GM18517 (cell line): ENCODE data around the gene FAM151B.
"Not testable (repeated sequence)": the region's sequence is repeated elsewhere in the genome, so short reads cannot be mapped to it uniquely, and the experiment has no call there.

Experiments used
- ATAC-seq: cut with Tn5 transposase; IDR thresholded peaks from one replicate; pipeline ENCODE4 v1.9.1; 2021; ENCODE audit warnings: mild to moderate bottlenecking, moderate library complexity; ENCODE audit not compliant: unreplicated experiment

The FAM151B gene

DNA sequence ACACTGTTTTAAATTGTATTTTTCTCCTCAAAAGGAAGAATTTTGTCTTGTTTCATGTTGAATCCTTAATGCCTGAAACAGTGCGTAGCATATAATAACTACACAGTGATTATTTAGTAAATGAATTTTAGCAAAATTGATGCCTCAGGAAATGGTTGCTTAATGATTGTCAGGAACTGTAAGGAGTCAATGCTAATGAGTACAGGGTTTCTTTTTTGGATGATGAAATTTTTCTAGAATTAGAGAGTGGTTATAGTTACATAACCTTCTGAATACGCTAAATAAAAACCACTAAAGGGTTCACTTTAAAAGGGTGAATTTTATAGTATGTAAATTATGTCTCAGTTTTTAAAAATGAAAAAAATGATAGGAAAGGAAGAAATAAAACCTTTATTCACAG lies 14.9 kb downstream of the FAM151B start:
- ATAC-seq = no peak

DNA sequence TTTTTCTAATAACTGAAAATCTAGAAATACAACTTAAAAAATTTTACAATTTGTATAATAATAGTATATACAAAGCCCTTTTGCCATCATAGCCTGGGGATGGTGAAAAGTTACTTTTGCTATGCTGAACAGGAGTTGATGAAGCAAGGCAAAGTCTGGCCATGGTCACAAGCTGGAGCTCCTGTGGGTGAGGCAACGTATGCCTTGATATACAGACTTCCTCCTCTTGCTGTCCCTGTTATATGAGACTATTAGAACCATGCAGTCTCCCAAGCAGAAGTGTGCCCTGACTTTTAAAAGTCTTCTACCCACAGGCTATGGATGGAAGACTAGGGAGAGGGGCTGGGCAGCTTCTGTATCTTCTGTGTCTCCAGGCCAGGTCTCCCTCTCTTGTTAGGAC lies 15.7 kb downstream of the FAM151B start:
- ATAC-seq = no peak

DNA sequence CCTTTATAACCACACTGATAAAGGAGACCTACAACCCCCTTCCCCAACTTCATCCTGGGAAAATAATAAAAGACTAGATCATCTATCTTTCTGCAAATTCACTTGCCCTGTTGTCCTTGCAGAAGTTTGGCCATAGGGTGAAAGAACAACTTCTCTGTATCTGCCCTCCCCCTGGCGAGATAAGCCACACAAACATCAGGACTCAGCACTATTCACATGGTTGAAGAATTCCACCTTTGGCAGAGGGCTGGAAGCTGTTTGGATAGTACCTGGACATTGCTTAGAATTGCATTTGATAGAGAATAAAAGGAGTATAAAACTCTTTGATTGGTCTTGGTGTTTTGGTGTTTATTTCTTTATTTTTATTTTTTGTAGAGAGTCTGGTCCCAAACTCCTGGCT lies 16.9 kb downstream of the FAM151B start:
- no peak for ATAC-seq

DNA sequence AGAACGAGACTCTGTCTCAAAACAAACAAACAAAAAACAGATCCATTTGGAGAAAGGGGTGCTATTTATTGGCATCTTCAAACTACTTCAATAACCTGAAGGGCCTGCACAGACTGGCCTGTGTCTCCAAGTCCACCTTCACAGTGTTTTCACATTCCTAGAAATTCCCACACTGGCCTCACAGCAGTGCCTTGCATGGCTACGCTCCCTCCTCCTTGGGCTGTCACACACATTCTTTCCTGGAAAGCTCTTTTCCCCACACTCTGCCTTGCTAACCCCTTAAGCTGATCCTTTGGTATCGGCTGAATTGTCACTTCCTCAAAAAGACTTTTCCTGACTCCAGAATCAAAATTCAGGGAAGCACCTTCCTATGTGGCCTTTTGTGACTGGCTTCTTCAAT lies 19.8 kb downstream of the FAM151B start:
- ATAC-seq = no peak

DNA sequence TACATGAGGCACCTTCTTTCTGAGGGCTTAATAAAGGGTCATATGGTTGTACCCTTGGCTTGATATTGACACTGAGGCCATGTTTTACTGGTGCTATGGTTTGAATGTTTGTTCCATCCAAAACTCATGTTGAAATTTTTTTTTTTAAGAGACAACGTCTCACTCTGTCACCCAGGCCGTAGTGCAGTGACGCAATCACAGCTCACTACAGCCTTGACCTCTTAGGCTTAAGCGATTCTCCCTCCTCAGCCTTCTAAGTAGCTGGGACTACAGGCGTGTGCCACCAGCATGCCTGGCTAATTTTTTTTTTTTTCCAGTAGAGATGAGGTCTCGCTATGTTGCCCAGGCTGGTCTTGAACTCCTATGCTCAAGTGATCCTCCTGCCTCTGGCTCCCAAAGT lies 20.9 kb downstream of the FAM151B start:
- no peak for ATAC-seq

DNA sequence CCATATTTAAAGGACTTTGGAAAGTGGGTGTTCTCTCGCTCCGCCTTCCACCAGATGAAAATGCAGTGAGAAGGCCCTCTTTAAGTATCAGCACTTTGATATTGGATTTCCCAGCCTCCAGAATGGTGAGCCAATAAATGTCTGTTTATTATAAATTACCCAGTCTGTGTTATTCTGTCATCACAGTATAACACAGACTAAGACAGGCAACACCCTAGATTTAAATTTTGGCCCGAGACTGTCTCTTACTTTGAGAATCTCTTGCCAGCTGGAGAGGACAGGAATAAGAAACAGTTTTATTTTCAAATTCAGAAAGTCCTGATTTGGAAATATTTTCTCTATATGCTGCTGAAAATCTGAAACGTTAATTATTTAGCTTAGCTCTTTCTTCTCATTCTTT lies 21.5 kb downstream of the FAM151B start:
- ATAC-seq = no peak

DNA sequence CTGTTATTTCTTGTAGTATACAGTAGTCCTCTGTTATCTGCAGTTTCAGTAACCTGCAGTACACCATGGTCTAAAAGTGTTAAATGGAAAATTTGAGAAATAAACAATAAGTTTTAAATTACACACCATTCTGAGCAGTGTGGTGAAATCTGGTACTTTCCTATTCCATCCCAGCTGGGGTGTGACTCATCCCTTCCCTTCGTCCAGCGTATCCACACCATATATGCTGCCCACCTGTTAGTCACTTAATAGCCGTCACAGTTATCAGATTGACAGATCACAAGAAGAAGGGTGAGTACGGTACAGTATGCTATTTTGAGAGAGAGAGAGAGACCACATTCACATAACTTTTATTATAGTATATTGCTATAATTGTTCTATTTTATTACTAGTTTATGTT lies 28.9 kb downstream of the FAM151B start:
- ATAC-seq = no peak

DNA sequence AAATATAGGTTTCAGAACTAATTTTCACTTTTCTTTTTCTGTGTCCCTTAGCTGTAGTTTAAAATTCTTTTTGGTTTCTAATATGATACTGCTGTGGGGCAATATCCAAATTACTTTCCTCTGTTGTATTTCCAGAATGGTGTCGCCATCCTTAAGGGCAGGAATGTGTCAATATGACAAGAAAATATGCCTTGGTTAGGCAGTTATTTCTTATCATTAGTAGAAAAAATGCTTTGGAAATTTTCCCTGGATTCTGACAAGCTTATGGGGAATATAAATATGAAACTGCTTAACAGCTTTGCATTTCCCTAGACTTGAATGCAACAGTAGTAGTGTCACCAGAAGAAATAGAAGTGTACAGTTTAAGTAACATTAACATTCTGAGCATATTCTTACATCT lies 52.8 kb downstream of the FAM151B start:
- ATAC-seq = no peak

DNA sequence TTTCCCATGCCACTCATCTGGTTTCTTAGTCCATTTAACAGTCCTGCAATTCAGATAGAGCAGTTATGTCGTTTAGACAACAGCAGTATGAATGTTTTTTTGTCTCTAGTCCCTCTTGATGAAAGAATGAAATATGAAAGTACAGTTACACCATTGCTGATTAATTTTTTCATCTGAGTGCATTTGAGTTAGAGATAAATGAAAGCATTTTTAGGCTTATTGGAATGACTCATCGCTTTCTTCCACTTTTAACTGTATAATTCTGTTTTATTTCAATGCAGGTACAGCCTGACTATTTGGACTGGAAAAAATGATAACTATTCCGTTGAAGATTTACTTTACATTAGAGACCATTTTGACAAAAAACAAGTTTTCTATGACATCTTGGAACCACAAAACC lies 53.5 kb downstream of the FAM151B start:
- ATAC-seq = no peak

DNA sequence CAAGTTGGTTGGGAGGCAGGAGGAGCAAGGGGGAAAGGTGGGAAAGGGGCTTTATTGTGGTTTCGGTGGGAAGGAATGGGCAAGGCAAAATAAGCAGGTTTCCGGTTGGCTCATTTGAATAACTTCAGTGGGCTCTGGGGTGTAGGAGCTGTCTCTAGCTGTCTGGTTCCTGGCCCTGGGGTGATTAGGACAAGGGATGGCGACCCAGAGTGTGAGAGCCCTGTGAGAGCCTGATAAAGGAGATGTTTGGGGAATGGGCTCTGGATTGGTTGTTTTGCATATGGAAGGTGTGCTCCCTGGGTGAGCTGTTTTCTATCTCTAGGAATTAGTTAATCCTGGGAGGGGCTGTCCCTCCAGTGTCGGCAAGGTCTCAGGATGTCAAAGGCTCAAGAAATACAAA lies 66.7 kb downstream of the FAM151B start:
- no peak for ATAC-seq

DNA sequence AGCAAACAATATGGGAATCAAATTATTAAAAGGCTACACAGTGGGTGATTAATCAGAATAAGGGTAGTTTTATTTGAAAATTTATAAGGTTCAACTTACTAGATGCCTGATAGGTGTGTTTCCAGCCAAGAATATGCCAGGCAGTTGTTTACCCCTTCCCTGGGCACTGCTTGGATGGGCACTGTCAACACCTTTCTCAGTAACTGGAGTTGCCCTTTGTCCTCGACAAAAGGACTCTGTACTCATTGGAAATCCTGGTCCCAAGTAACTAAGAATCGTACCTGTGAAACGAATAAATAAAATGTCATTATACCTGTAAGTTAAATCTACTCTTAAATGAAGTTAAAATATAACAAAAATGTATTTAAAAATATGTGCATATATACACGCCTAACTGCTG lies 67.2 kb downstream of the FAM151B start:
- ATAC-seq = no peak

DNA sequence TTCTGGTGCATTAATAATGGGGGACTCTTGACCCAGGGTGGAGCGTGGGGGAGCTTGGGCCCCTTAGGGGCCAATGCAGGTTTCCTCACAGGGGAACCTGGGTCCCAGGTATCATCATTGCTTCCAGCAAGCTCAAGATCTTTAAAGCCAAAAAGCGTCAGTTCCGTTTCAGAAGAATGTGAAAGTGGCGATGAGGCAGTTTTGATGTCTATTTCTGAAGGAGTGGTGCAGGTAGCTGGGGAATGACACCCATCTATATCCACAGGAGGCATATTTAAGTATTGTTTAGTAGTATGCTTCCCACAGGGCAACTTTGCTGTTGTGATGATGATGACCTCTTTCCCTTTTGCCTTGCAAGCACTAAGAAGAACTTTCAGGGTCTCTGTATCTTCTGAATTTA lies 71.3 kb downstream of the FAM151B start:
- no peak for ATAC-seq

DNA sequence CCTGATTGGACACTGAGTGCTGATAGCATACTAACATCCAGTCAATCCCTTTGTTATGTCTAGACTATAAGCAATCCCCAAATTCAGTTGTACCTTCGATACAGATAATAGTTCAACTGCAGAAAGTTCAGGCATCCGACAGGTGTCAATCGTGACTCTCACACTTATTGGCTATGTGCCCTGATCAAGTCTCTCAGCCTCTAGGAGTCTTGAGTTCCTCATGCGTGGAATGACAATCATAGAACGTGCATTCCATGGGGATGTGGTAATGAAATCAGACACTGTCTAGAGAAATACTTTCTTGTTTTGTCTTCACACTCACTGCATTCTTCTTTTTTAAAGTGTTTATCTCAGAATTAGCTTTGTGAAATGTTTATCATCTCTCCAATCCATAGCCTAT lies 77.4 kb downstream of the FAM151B start:
- no peak for ATAC-seq

DNA sequence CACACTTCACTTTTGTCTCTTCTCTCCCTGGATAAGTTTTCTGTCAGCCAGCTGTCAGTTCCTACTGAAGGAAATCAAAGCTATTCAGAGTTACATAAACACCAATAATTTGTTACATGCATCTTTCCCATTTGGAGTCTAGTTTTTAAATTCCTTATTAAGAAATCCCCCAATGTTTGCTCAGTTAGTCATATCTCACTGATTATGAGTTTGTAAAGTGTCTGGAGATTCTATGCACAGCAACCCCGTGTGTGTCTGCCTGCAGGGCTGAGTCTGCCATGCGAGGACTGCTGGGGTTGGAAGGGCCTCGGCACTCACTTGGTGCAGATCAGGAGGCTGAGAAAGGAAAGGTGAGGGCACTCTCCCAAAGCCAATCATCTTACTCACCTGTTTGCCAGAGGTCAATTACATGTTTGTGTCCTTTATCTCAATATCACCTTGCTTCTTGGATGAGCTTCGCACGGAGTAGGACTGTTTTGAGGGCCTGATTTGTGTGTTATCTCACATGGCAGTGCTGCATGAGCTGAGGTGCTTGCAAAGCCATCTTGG lies 78.9 kb downstream of the FAM151B start:
- ATAC-seq = no peak

DNA sequence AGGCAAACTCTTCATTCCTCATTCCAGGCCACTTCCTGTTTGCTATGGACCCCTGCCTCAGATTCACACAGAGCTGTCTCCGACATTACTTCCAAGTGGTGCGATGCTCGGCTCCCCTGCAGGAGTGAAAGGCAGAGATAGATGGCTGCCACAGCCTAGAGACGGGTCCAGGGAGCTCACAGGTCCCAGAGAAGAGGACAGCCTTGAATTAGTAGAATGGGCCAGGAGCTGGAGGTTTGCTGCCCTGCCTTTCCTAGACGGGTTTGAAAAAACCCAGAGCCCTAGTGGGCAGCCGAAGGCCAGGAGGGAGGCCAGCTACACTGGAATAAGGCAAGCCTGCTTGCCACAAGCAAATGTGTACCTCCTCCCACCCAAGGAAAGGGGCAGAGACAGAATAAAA lies 80.4 kb downstream of the FAM151B start:
- ATAC-seq = no peak

DNA sequence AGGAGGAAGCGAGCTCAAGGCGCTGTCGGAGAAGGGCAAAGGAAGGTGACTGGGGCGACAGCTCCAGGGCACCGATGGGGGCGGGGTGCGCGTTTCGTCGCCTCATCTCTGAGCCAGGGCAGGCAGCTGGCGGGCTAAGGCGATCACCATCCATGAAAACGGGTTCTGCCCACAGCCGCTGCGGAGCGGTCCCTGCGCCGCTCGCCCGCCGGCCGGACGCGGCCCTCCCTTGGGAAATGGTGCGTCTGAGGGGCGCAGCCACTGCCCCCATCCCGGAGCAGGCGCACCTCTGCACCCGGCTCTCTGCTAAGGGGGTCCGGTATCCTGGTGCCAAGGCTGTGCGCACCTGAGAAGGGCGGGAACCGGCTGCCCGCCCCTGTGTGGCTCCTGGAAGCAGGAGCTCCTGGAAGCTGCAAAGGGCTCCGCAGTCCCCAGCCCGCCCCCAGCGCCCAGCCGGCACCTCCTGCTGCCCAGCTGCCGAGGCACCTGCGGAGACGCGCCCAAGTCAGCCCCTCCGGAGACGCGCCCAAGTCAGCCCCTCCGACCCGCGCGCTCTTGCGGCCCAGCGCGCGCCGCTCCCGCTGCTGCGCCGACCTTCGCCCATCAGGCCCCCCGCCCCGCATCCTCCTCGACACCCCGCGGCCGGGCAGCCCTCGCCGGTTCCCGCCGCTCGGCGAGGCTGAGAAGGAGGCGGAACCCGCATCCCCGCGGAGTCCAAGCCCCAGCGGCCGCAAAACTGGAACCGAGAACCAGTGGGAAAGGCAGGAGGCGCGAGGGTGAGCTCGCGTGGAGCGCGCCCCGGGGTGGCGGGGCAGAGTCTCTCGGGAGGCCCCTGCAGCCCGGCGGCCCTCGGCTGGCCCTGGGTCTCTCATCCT lies 81.4 kb downstream of the FAM151B start:
- no peak for ATAC-seq

DNA sequence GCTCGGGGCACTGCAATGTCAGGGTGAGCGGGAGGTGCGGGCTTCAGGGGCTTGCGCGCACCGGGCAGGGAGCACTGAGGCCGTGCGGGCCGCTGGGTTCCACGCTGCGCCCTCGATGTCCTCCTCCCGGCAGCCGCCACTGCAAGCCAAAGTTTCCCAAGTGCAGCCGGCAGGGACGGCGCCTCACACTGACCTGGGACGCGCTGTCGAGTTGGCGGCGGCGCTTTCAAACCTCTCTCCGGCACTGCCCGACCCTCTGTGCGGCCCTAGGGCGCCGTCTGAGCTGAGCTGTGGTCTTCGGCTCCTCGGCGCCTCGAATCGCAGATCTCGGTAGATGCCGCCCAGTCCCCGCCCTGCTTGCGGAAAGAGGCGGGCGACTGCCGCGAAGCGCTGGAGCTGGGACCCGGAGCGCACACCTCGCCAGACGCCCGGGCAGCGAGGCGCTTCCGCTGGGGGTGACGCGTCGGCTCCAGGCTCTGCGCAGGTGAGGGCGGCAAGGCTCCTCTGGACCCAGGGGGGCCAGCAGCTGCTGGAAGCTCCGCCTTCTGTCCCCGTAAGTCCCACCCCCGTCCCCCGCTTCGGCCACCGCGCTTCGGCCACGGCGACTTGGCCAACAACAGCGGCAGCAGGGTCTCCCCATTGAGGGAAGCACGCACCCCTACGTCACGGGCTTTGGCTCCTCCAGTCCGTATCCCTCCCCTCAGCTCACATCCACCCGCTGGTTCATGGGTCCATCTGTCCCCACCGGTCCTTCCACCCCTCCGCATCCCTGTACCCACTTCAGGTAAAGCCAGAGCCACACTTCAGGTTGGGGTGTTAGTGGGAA lies 82.3 kb downstream of the FAM151B start, which contains the start of gene ANKRD34B:
Gene ANKRD34B, minus strand, starts transcription at position 320 of the 826 bp plus-strand sequence. CDS start 10,261 bp downstream, outside the sequence.
- ATAC-seq = no peak

DNA sequence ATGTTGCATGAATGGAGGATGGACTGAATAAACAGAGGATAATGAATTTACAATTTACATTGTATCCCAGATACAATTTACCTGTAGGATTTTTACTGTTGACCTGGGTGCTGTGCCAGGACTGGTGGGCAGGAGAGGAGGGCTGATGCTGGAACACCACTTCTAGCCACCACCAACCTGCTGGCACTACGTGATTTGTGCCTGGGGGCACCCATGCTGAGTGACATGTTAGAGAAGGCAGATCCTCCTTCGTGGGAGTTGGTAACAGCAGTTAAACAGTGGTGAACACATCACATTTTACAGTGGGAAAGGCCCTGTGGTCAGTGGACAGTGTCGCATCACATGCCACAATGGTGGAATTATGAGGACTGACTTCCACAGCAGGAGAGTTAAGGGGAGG lies 85.2 kb downstream of the FAM151B start:
- no peak for ATAC-seq

DNA sequence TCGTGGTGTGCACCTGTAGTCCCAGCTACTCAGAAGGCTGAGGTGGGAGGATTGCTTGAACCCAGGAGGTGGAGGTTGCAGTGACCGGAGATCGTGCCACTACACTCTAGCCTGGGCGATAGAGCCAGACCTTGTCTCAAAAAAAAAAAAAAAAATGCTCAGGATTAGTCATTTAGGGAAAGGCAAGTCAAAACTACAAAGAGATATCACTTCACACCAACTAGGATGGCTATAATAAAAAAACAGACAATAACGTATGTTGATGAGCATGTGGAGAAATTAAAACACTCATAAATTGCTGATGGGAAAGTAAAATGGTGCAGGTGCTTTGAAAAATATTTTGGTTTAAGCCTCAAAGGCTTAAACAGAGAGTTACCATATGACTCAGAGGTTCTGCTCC lies 88.5 kb downstream of the FAM151B start:
- no peak for ATAC-seq

DNA sequence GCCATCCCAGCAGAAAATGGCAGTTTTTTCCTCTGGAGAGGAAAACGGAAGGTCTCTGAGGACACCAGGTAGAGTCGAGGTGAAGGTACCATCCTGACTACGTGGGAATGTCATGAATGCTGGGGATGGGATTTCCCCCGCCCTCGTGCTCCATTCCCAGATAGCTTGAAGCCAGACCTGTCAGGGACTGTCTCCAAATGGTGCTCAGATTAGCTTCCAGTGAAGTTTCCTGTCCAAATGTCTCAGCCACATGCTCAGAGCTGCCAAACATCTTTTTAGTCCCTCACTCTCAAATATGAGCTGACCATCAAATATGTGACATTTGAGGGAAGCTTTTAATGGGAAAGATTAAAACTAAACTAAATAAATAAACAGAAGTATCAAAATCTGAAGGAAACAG lies 89.8 kb downstream of the FAM151B start:
- no peak for ATAC-seq

DNA sequence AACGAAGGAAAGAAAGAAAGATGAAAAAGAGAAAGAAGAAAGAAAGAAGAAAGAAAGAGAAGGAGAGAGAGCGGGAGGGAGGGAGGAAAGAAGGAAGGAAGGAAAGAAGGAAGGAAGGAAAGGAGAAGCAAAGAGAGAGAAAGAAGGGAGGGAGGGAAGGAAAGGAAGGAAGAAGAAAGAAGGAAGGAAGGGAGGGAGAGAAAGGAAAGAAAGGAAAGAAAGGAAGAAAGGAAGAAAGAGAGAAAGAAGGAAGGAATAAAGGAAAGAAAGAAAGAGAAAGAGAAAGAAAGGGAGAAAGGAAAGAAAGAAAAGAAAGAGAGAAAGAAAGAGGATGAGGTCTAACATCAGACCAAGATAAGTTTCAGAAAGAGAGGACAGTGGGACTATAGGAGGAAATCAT lies 91.2 kb downstream of the FAM151B start:
- no peak for ATAC-seq

DNA sequence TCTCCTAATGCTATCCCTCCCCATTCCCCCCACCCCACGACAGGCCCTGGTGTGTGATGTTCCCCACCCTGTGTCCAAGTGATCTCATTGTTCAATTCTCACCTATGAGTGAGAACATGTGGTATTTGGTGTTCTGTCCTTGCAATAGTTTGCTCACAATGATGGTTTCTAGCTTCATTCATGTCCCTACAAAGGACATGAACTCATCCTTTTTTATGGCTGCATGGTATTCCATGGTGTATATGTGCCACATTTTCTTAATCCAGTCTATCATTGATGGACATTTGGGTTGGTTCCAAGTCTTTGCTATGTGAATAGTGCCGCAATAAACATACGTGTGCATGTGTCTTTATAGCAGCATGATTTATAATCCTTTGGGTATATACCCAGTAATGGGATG lies 92.4 kb downstream of the FAM151B start:
- ATAC-seq = not testable (repeated sequence)
